H1 (cell line): ENCODE measurements around the gene SPINT2. TPM values are rescaled to one million over a fixed set of nuclear protein-coding genes. Genes with fewer than 3 reads are reported as not detected.

ENCODE experiments used
- CTCF ChIA-PET: fragments of 300-600 bp; sonication (Branson Sonifier 250); formaldehyde crosslinking; loops from one replicate; lab custom pipeline; 2021; ENCODE audit not compliant: partially characterized antibody; lab: Charles Lee
- POLR2A ChIA-PET: fragments of 300-600 bp; sonication (Branson Sonifier 250); formaldehyde crosslinking; loops from one replicate; lab custom pipeline; 2021; ENCODE audit warnings: inconsistent platforms; ENCODE audit not compliant: partially characterized antibody; lab: Charles Lee
- DNase-seq, 2 experiments: peaks; one replicate each; pipeline versions ENCODE4 v3.0.0 to v3.0.0-alpha.2; 2010 to 2022; ENCODE audit warnings: low spot score in 2 of 2, low read depth in 1 of 2, mixed read lengths in 1 of 2
- FAIRE-seq: peaks from 2 replicates; lab custom pipeline; 2011; peaks lifted over from hg19 to GRCh38; lab: Jason Lieb, UNC
- H2AFZ ChIP-seq: 2 replicates; pipeline ENCODE4 v1.8.1; 2012; ENCODE audit warnings: low read length, inconsistent platforms
- H2AK5ac ChIP-seq: 2 replicates; pipeline ENCODE4 v1.6.1; 2013; ENCODE audit warnings: low read depth, low read length
- H2BK120ac ChIP-seq: replicated peaks from 2 replicates; pipeline ENCODE3; 2013; ENCODE audit warnings: low read depth, low read length, inconsistent platforms
- H2BK12ac ChIP-seq: 2 replicates; pipeline ENCODE4 v1.6.1; 2013; ENCODE audit warnings: low read depth, low read length
- H2BK15ac ChIP-seq: 2 replicates; pipeline ENCODE4 v1.6.1; 2013; ENCODE audit warnings: low read length
- H2BK20ac ChIP-seq: 2 replicates; pipeline ENCODE4 v1.6.1; 2013; ENCODE audit warnings: low read length
- H2BK5ac ChIP-seq: 2 replicates; pipeline ENCODE4 v1.6.1; 2013; ENCODE audit warnings: low read depth, low read length
- H3K14ac ChIP-seq: 2 replicates; pipeline ENCODE4 v1.6.1; 2013; ENCODE audit warnings: inconsistent platforms; ENCODE audit not compliant: insufficient read length
- H3K18ac ChIP-seq: 2 replicates; pipeline ENCODE4 v1.6.1; 2013; ENCODE audit warnings: low read length; ENCODE audit errors: extremely low read depth
- H3K23ac ChIP-seq: 2 replicates; pipeline ENCODE4 v1.6.1; 2013; ENCODE audit warnings: inconsistent platforms; ENCODE audit not compliant: insufficient read length
- H3K23me2 ChIP-seq: 2 replicates; pipeline ENCODE4 v1.6.1; 2013; ENCODE audit warnings: low read depth, low read length
- H3K27ac ChIP-seq: 2 replicates; pipeline ENCODE4 v1.6.1; 2011; ENCODE audit warnings: low read depth, low read length, inconsistent platforms
- H3K27me3 ChIP-seq, 4 experiments: replicated peaks in 1 of 4; 1 replicate in 1 of 4; 2 replicates in 3 of 4; pipeline versions ENCODE4 v1.6.1 to v1.8.1; 2011 to 2013; ENCODE audit warnings: low read length in 3 of 4, mild to moderate bottlenecking in 3 of 4, inconsistent platforms in 2 of 4, mixed read lengths in 2 of 4, moderate library complexity in 1 of 4; ENCODE audit not compliant: control insufficient read depth in 3 of 4, insufficient read depth in 3 of 4; ENCODE audit errors: extremely low read depth in 1 of 4
- H3K36me3 ChIP-seq, 4 experiments: 2 replicates each; pipeline versions ENCODE4 v1.6.1 to v1.8.1; 2011 to 2013; ENCODE audit warnings: mild to moderate bottlenecking in 4 of 4, low read length in 3 of 4, moderate library complexity in 2 of 4, control low read depth in 1 of 4, inconsistent platforms in 1 of 4; ENCODE audit not compliant: insufficient read depth in 4 of 4, control insufficient read depth in 2 of 4
- H3K4ac ChIP-seq: replicated peaks from 2 replicates; pipeline ENCODE3; 2013; ENCODE audit warnings: low read length, low read depth, mixed read lengths, inconsistent platforms; ENCODE audit not compliant: insufficient read length
- H3K4me1 ChIP-seq, 4 experiments: replicated peaks in 1 of 4; 1 replicate in 1 of 4; 2 replicates in 3 of 4; pipeline versions ENCODE4 v1.6.1 to v1.8.1; 2011 to 2013; ENCODE audit warnings: low read length in 3 of 4, inconsistent platforms in 2 of 4, mixed read lengths in 1 of 4; ENCODE audit not compliant: insufficient read depth in 4 of 4, control insufficient read depth in 3 of 4
- H3K4me2 ChIP-seq, 2 experiments: 2 replicates each; pipeline versions ENCODE4 v1.6.1 to v1.8.1; 2011 to 2013; ENCODE audit warnings: low read depth in 2 of 2, low read length in 2 of 2, control low read depth in 1 of 2, inconsistent platforms in 1 of 2, mild to moderate bottlenecking in 1 of 2; ENCODE audit not compliant: insufficient read depth in 1 of 2
- H3K4me3 ChIP-seq, 4 experiments: fragments of 200-600, 300-600 bp in 1 of 4; sonication (generic), shearing (Covaris generic), sonication (Bioruptor Twin) in 1 of 4; 2 replicates each; pipeline versions ENCODE4 v1.5.1 to v1.8.1; 2011 to 2016; ENCODE audit warnings: low read length in 4 of 4, low read depth in 3 of 4, control low read depth in 2 of 4, inconsistent platforms in 2 of 4, mild to moderate bottlenecking in 2 of 4, mixed read lengths in 1 of 4, moderate library complexity in 1 of 4; ENCODE audit not compliant: insufficient read depth in 2 of 4; ENCODE audit errors: extremely low read depth in 1 of 4
- H3K56ac ChIP-seq: replicated peaks from 2 replicates; pipeline ENCODE3; 2013; ENCODE audit warnings: low read depth, mild to moderate bottlenecking, mixed read lengths, low read length, inconsistent platforms; ENCODE audit not compliant: insufficient read length
- H3K79me1 ChIP-seq: 2 replicates; pipeline ENCODE4 v1.6.1; 2013; ENCODE audit warnings: low read depth, low read length, control low read depth
- H3K79me2 ChIP-seq, 2 experiments: 2 replicates each; pipeline versions ENCODE4 v1.6.1 to v1.8.1; 2012 to 2013; ENCODE audit warnings: low read length in 2 of 2, mild to moderate bottlenecking in 2 of 2, inconsistent platforms in 1 of 2; ENCODE audit not compliant: insufficient read depth in 2 of 2, control insufficient read depth in 1 of 2
- H3K9ac ChIP-seq, 4 experiments: replicated peaks in 1 of 4; 1 replicate in 1 of 4; 2 replicates in 3 of 4; pipeline versions ENCODE4 v1.6.1 to v1.8.1; 2011 to 2013; ENCODE audit warnings: low read depth in 3 of 4, low read length in 3 of 4, control low read depth in 2 of 4, mild to moderate bottlenecking in 2 of 4, moderate library complexity in 2 of 4, inconsistent platforms in 1 of 4; ENCODE audit errors: extremely low read depth in 1 of 4
- H3K9me3 ChIP-seq, 2 experiments: 2 replicates each; pipeline versions ENCODE4 v1.6.1 to v1.8.1; 2012 to 2013; ENCODE audit warnings: mild to moderate bottlenecking in 2 of 2, moderate library complexity in 2 of 2, control low read depth in 1 of 2, inconsistent platforms in 1 of 2, low read depth in 1 of 2, low read length in 1 of 2, mixed read lengths in 1 of 2; ENCODE audit not compliant: insufficient read depth in 2 of 2
- H4K20me1 ChIP-seq, 2 experiments: replicated peaks in 1 of 2; 2 replicates each; pipeline versions ENCODE3 to v1.8.1; 2011 to 2013; ENCODE audit warnings: inconsistent platforms in 2 of 2, low read length in 2 of 2, mild to moderate bottlenecking in 1 of 2; ENCODE audit not compliant: insufficient read depth in 2 of 2, control insufficient read depth in 1 of 2
- H4K5ac ChIP-seq: 2 replicates; pipeline ENCODE4 v1.6.1; 2013; ENCODE audit warnings: low read length, low read depth, mixed read lengths, inconsistent platforms; ENCODE audit not compliant: insufficient read length
- H4K8ac ChIP-seq: 2 replicates; pipeline ENCODE4 v1.8.0; 2013; ENCODE audit warnings: mild to moderate bottlenecking, moderate library complexity, low read length, inconsistent platforms; ENCODE audit not compliant: insufficient read depth; ENCODE audit errors: extremely low read depth
- H4K91ac ChIP-seq: replicated peaks from 2 replicates; pipeline ENCODE3; 2013; ENCODE audit warnings: low read length, mixed read lengths, inconsistent platforms; ENCODE audit not compliant: insufficient read length
- EGR1 ChIP-seq: IDR thresholded peaks from 2 replicates; pipeline ENCODE4 v1.6.1; 2011; ENCODE audit warnings: low read depth, low read length, borderline replicate concordance
- GABPA ChIP-seq: IDR thresholded peaks from 2 replicates; pipeline ENCODE4 v1.6.1; 2011; ENCODE audit warnings: mild to moderate bottlenecking, low read length, moderate library complexity, borderline replicate concordance; ENCODE audit not compliant: insufficient read depth
- RBBP5 ChIP-seq: IDR thresholded peaks from 2 replicates; pipeline ENCODE4 v1.7.1; 2012; ENCODE audit warnings: low read depth, mild to moderate bottlenecking, inconsistent platforms, low read length, moderate library complexity, borderline replicate concordance
- TAF1 ChIP-seq: IDR thresholded peaks from 2 replicates; pipeline ENCODE4 v1.6.1; 2011; ENCODE audit warnings: mild to moderate bottlenecking, low read depth, low read length
- ZNF274 ChIP-seq: IDR thresholded peaks from 2 replicates; pipeline ENCODE4 v1.7.0; 2012; ENCODE audit warnings: low read length, borderline replicate concordance; ENCODE audit errors: extremely low read depth
- WGBS, 2 experiments: shearing (Covaris generic) in 1 of 2; methylation state at CpG; one replicate each; pipeline versions ENCODE4 v1.1.6 to v1.1.7; 2013 to 2015; ENCODE audit warnings: low lambda C conversion rate in 2 of 2, mixed read lengths in 2 of 2, inconsistent platforms in 1 of 2, low coverage in 1 of 2, missing lambda C conversion rate in 1 of 2; ENCODE audit not compliant: insufficient replicate concordance in 2 of 2, insufficient coverage in 1 of 2, insufficient read length in 1 of 2; ENCODE audit errors: extremely low coverage in 1 of 2, missing lambda C conversion rate in 1 of 2; 5-methylcytosine and 5-hydroxymethylcytosine counted together
- polyA plus RNA-seq, 7 experiments: library from polyadenylated mRNA; depleted of rRNA in 3 of 7; stranded (reverse) in 5 of 7; unstranded in 2 of 7; fragments of >200 nt in 5 of 7; fragments of 200-250 nt in 2 of 7; gene quantifications; 1 replicate in 5 of 7; 2 replicates in 1 of 7; 4 replicates in 1 of 7; pipeline versions ENCODE4 v1.2.1 to v1.2.3, GENCODE V29; 2011 to 2013; ENCODE audit warnings: missing spikeins in 2 of 7, mixed read lengths in 2 of 7
- total RNA-seq: library from RNA; stranded (reverse); fragmentation: NEBNext Ultra II Directional; extraction: Animal tissue kit (Norgen Biotek cat#: 25700); gene quantifications from 2 replicates; pipeline ENCODE4 v1.2.1, GENCODE V29; 2021
- TF ChIP-seq, protein P1 (sequence below): IDR thresholded peaks from 2 replicates; pipeline ENCODE4 v1.6.1; 2012; ENCODE audit warnings: inconsistent platforms

The SPINT2 gene
- total and polyA plus RNA-seq, 2 of the 8 experiments (the other 6 are each of a cell fraction or from before 2014, with no cell fraction given): 294 to 296 TPM

DNA sequence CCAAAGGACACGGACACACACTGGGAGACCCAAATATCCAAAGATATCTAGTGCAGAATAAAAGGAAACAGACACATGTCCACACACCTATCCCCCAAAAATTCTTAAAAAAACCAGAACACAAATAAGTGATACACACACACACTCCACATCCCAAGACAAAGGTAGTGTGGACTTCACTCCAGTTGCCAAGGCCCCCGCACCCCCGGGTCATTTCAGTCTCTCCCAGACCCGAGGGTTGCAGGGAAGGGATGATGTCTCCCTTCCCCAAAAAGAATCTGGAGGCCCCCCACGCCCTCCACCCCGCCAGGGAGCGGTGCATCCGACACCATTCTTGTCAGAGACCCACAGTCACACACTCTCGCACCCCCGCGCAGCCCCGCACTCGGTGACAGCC is 40.8 kb upstream of the SPINT2 start:
- H4K20me1 ChIP-seq: peaks cover 0 to 5% of the 10 kb centered on the region in 2 experiments
- no peak overlapping the region for H3K56ac ChIP-seq
- H2BK12ac ChIP-seq: no peak overlapping the region
- H3K27me3 ChIP-seq: peaks cover 0 to 5% (median 4%) of the 10 kb centered on the region in 4 experiments; a peak in 2 of 7 replicates
- H4K91ac ChIP-seq: no peak overlapping the region
- TF ChIP-seq, protein P1, sequence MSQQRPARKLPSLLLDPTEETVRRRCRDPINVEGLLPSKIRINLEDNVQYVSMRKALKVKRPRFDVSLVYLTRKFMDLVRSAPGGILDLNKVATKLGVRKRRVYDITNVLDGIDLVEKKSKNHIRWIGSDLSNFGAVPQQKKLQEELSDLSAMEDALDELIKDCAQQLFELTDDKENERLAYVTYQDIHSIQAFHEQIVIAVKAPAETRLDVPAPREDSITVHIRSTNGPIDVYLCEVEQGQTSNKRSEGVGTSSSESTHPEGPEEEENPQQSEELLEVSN: no peak
- TF ChIP-seq GABPA (no peak), ZNF274 (no peak), EGR1 (no peak), TAF1 (no peak), RBBP5 (no peak)
- H3K4ac ChIP-seq: no peak overlapping the region
- DNase-seq (no peak), FAIRE-seq (no peak)
- H2BK20ac ChIP-seq: no peak overlapping the region
- H2AFZ ChIP-seq: no peak overlapping the region
- H2AK5ac ChIP-seq: no peak overlapping the region
- no peaks in the 10 kb centered on the region for H3K9me3 ChIP-seq
- peak overlapping the region; percentile 78 to 80 for H3K4me2 ChIP-seq
- H2BK5ac ChIP-seq: no peak overlapping the region
- H2BK15ac ChIP-seq: no peak overlapping the region; the same call in 1 of the 2 replicates
- H3K79me2 ChIP-seq: peaks cover 0 to 7% of the 10 kb centered on the region in 2 experiments; a peak in 2 of 4 replicates
- H2BK120ac ChIP-seq: no peak overlapping the region
- no peak overlapping the region for H4K8ac ChIP-seq
- ChIA-PET CTCF (no interaction called here), POLR2A (no interaction called here)
- H4K5ac ChIP-seq: no peak overlapping the region
- no peak overlapping the region for H3K18ac ChIP-seq
- H3K23me2 ChIP-seq: peaks cover 10% of the 10 kb centered on the region
- 50% methylated on average over 3 of the region's 13 CpGs; no CpG with 5 or more reads in 1 of the 2 experiments for WGBS, 2 experiments
- H3K23ac ChIP-seq: no peak overlapping the region
- peaks cover 6 to 17% (median 14%) of the 10 kb centered on the region in 4 experiments for H3K4me1 ChIP-seq
- peak overlapping the region; percentile 44 to 74 (median 52) for H3K4me3 ChIP-seq
- no peak overlapping the region for H3K9ac ChIP-seq
- no peaks in the 10 kb centered on the region for H3K36me3 ChIP-seq
- peaks cover 4% of the 10 kb centered on the region for H3K79me1 ChIP-seq
- H3K27ac ChIP-seq: no peak overlapping the region
- no peak overlapping the region for H3K14ac ChIP-seq
